DND-41 (cell line): Measurements from ENCODE around the gene SMG5.

ENCODE experiments used
- EZH2 ChIP-seq: IDR thresholded peaks from 3 replicates; pipeline ENCODE4 v1.6.1; 2012; ENCODE audit warnings: borderline replicate concordance, low read depth, mild to moderate bottlenecking, moderate library complexity, low read length, inconsistent platforms; ENCODE audit not compliant: severe bottlenecking
- TF ChIP-seq, protein P1 (sequence below): IDR thresholded peaks from 2 replicates; pipeline ENCODE4 v1.5.1; 2012; ENCODE audit warnings: borderline replicate concordance, low read length, moderate library complexity, mild to moderate bottlenecking; ENCODE audit not compliant: poor library complexity, severe bottlenecking; ENCODE audit errors: extremely low read depth

GRCh38 chr1:156276532-156276931, 6.1 kb downstream of the SMG5 start:
- TF ChIP-seq, protein P1, sequence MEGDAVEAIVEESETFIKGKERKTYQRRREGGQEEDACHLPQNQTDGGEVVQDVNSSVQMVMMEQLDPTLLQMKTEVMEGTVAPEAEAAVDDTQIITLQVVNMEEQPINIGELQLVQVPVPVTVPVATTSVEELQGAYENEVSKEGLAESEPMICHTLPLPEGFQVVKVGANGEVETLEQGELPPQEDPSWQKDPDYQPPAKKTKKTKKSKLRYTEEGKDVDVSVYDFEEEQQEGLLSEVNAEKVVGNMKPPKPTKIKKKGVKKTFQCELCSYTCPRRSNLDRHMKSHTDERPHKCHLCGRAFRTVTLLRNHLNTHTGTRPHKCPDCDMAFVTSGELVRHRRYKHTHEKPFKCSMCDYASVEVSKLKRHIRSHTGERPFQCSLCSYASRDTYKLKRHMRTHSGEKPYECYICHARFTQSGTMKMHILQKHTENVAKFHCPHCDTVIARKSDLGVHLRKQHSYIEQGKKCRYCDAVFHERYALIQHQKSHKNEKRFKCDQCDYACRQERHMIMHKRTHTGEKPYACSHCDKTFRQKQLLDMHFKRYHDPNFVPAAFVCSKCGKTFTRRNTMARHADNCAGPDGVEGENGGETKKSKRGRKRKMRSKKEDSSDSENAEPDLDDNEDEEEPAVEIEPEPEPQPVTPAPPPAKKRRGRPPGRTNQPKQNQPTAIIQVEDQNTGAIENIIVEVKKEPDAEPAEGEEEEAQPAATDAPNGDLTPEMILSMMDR: no peak
- no peak for TF ChIP-seq EZH2
